Right atrium auricular region (tissue), 2 donors: Measurements from ENCODE around the gene RLF. TPM values are rescaled to one million over a fixed set of nuclear protein-coding genes. Genes with fewer than 3 reads are reported as not detected.

Experiments used
- DNase-seq: peaks from one replicate; pipeline ENCODE4 v3.0.0-alpha.2; 2019; ENCODE audit warnings: low spot score
- H3K27ac ChIP-seq, 2 donors: fragments of 200-600 bp; sonication (generic); 1 replicate in 1 of 2; 2 replicates in 1 of 2; pipeline ENCODE4 v1.5.1; 2016 to 2019
- H3K27me3 ChIP-seq, 2 donors: fragments of 200-600 bp; sonication (generic); one replicate each; pipeline versions ENCODE4 v1.5.1 to v1.6.0; 2017 to 2019
- H3K36me3 ChIP-seq: fragments of 200-600 bp; sonication (generic); one replicate; pipeline ENCODE4 v1.5.1; 2016
- H3K4me1 ChIP-seq, 2 donors: fragments of 200-600 bp; sonication (generic); one replicate each; pipeline versions ENCODE4 v1.5.1 to v1.6.0; 2017 to 2019
- H3K4me3 ChIP-seq, 2 donors: fragments of 200-600 bp; sonication (generic); 1 replicate in 1 of 2; 2 replicates in 1 of 2; pipeline ENCODE4 v1.5.1; 2017 to 2019; ENCODE audit warnings: mild to moderate bottlenecking in 1 of 2, moderate library complexity in 1 of 2
- H3K9me3 ChIP-seq, 2 donors: fragments of 200-600 bp; sonication (generic); one replicate each; pipeline ENCODE4 v1.5.1; 2019
- CTCF ChIP-seq, 2 donors: fragments of 200-600 bp; sonication (generic); IDR thresholded peaks; one replicate each; pipeline ENCODE4 v1.5.1; 2019; ENCODE audit warnings: antibody characterized with exemption in 2 of 2
- total RNA-seq, 2 donors: library from RNA; depleted of rRNA; stranded (reverse); fragments of >200 nt; gene quantifications; one replicate each; pipeline ENCODE4 v1.1.0, GENCODE V29; 2016

Gene RLF
- total RNA-seq, 2 donors from 2014 or later = 11.4 to 12.6 TPM

DNA sequence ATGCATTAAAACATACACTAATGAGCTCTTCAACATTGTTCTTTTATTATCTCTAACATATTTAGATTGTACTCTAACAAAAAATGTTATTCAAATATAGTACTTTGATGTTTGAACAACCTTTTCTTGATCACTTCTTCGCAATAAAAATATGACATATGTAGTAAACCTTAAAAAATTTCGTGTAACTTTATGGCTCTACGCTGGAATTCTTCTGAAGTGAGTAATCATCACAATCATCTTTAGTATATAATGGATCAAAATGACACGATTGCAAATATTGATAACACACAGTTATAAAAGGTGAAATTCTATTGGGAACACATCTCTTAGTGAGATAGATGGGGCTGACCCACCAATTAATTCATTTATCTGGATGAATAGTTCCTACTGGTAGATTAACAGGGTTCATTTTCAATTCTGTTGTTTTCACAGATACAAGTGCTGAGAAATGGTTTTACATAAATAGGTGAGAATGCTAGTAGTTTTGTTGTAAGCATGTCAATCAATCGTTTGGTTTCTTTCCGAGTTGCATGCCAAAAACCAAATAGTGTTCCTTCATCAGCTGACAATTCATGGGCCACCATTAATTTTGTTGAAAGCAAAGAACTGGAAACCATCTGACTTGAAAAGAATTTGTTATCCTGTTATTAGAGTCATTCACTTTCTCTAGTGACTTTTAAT lies 95.4 kb downstream of the RLF start:
- peaks cover 16% of the 10 kb centered on the region for H3K36me3 ChIP-seq
- no peaks in the 10 kb centered on the region for H3K27me3 ChIP-seq
- no peaks in the 10 kb centered on the region for H3K9me3 ChIP-seq
- TF ChIP-seq CTCF (IDR thresholded peaks at IDR 0.05) = no peak
- no peak for DNase-seq
- peak overlapping the region; percentile 92 to 95 for H3K27ac ChIP-seq
- peak overlapping the region in 1 of 2 donors; percentile 83 for H3K4me3 ChIP-seq
- H3K4me1 ChIP-seq = peaks cover 0 to 40% of the 10 kb centered on the region in 2 donors

DNA sequence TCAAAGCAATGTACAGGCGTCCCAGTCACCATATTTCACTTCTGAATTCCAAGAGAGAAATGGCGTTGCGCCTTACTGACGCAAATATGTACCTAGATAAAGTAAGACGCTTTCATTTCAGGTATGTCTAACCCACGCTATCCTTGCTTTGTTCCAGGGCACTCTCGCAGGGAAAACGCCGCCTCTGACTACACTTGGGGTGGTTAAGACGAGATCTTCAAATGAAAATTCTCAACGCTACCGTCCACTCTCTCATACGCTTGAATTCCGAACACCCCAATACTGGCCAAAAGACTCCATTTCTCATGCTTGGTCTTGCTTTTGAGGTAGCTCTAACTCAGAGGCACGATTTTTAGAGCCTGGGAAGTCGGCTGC lies 96.1 kb downstream of the RLF start:
- no peaks in the 10 kb centered on the region for H3K27me3 ChIP-seq
- no peak for TF ChIP-seq CTCF (IDR thresholded peaks at IDR 0.05)
- peaks cover 0 to 40% of the 10 kb centered on the region in 2 donors for H3K4me1 ChIP-seq
- H3K4me3 ChIP-seq = peak overlapping the region; percentile 83 to 89
- H3K9me3 ChIP-seq = no peaks in the 10 kb centered on the region
- H3K36me3 ChIP-seq = peaks cover 22% of the 10 kb centered on the region
- DNase-seq = no peak
- H3K27ac ChIP-seq = peak overlapping the region; percentile 92 to 95

GRCh38 chr1:40257688-40258444 lies 96.7 kb downstream of the RLF start, which contains the start of gene ZMPSTE24:
Gene ZMPSTE24 (plus strand): TSS chr1:40258236. CDS start chr1:40258272, 36 bp downstream.
- Histone ChIP-seq H3K9me3 (no peaks in the 10 kb centered on the region), H3K36me3 (peaks cover 22% of the 10 kb centered on the region), H3K27me3 (no peaks in the 10 kb centered on the region), H3K4me1 (peaks cover 0 to 44% of the 10 kb centered on the region in 2 donors), H3K4me3 (peak within 1 kb of the TSS; percentile 83 to 89), H3K27ac (peak within 1 kb of the TSS; percentile 92 to 95)
- peak; percentile 96 for DNase-seq
- no peak for TF ChIP-seq CTCF (IDR thresholded peaks at IDR 0.05)

DNA sequence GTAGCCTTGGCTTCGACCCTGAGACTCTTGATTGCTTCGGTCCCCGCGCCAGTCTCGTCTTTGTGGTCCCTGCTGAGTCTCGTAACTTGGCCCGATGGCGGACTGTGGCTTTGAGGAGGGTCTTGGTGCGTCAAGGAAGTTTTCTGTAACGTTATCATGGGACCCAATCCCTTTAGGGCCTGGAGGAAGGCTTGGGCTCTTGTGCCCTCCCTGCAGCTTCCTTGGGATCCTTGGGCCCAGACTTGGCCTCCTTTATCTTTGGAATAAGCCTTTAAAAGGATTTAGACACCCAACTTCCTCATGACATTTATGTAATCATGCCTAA lies 97.2 kb downstream of the RLF start:
- peaks cover 22% of the 10 kb centered on the region for H3K36me3 ChIP-seq
- H3K4me1 ChIP-seq = peaks cover 0 to 48% of the 10 kb centered on the region in 2 donors
- no peak for TF ChIP-seq CTCF (IDR thresholded peaks at IDR 0.05)
- no peak for DNase-seq
- H3K27me3 ChIP-seq = no peaks in the 10 kb centered on the region
- H3K4me3 ChIP-seq = peak overlapping the region; percentile 83 to 89
- no peaks in the 10 kb centered on the region for H3K9me3 ChIP-seq
- H3K27ac ChIP-seq = peak overlapping the region; percentile 92 to 95

DNA sequence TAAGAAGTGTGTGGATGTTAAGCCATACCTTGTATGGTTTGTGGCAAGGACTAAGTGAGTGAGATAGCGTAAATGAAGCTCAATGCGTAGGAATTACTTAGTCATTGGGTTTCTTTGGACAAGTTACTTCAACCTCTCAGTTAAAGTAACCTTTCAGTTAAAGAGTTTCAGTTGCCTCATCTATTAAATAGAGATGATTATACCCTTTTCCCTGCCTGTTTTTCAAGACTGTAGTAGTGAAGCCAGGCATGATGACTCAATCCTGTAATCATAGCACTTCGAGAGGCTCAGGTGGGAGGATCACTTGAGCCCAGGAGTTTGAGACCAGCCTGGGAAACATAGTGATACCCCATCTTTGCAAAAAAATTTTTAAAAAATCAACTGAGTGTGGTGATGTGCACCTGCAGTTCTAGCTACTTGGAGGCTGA lies 103.2 kb downstream of the RLF start:
- Histone ChIP-seq H3K27ac (no peak overlapping the region), H3K9me3 (no peaks in the 10 kb centered on the region), H3K4me1 (peaks cover 0 to 44% of the 10 kb centered on the region in 2 donors), H3K27me3 (no peaks in the 10 kb centered on the region), H3K4me3 (no peak overlapping the region), H3K36me3 (peaks cover 44% of the 10 kb centered on the region)
- TF ChIP-seq CTCF (IDR thresholded peaks at IDR 0.05) = no peak
- no peak for DNase-seq
